ENCODE data around the gene CLCN3.
"Not testable (repeated sequence)": the region's sequence is repeated elsewhere in the genome, so short reads cannot be mapped to it uniquely, and the experiment has no call there.

- not testable (repeated sequence) for TF ChIP-seq CTCF (IDR thresholded peaks at IDR 0.05; ENCODE audit: low read length); EZH2 (optimal IDR thresholded peaks at IDR 0.05; ENCODE audit: low read depth, low read length)
Measured at GRCh38 chr4:169678951-169679591, 58.7 kb downstream of the CLCN3 start.
